IMR-90 (cell line): Measurements from ENCODE around the gene SCARF2. TPM values are rescaled to one million over a fixed set of nuclear protein-coding genes. Genes with fewer than 3 reads are reported as not detected.

ENCODE experiments used
- ATAC-seq: fragments of 200-7000 bp; cut with Tn5 transposase; 2 replicates; pipeline ENCODE4 v1.9.1; 2020; ENCODE audit warnings: low read depth, mild to moderate bottlenecking, moderate library complexity
- BruUV-seq: library from RNA; stranded (reverse); fragments of 400-500 nt; replicated peaks from 2 replicates; lab custom pipeline; 2021; lab: Mats Ljungman, UMichigan
- CTCF ChIA-PET: fragments of 300-600 bp; formaldehyde crosslinking; extraction: SDS; loops from one replicate; lab custom pipeline; 2021; ENCODE audit warnings: antibody characterized with exemption; lab: Yijun Ruan, JAX
- POLR2A ChIA-PET: fragments of 300-600 bp; sonication (Branson Sonifier 250); formaldehyde crosslinking; loops from one replicate; lab custom pipeline; 2022; ENCODE audit warnings: antibody characterized with exemption; ENCODE audit not compliant: unreplicated experiment; lab: Charles Lee
- DNase-seq: peaks from one replicate; pipeline ENCODE4 v3.0.0; 2013
- H2AFZ ChIP-seq: replicated peaks from 2 replicates; pipeline ENCODE3; 2013; ENCODE audit warnings: low read length, mild to moderate bottlenecking; ENCODE audit not compliant: poor library complexity
- H2AK5ac ChIP-seq: 2 replicates; pipeline ENCODE4 v1.6.1; 2013; ENCODE audit warnings: low read depth, low read length, inconsistent platforms
- H2AK9ac ChIP-seq: replicated peaks from 2 replicates; pipeline ENCODE3; 2013; ENCODE audit warnings: mild to moderate bottlenecking, low read depth, low read length, moderate library complexity; ENCODE audit not compliant: poor library complexity
- H2BK120ac ChIP-seq: 2 replicates; pipeline ENCODE4 v1.6.1; 2013; ENCODE audit warnings: low read depth, low read length, inconsistent platforms
- H2BK15ac ChIP-seq: 3 replicates; pipeline ENCODE4 v1.6.1; 2013; ENCODE audit warnings: low read depth, low read length, inconsistent platforms
- H2BK20ac ChIP-seq: 2 replicates; pipeline ENCODE4 v1.6.1; 2013; ENCODE audit warnings: low read depth, mild to moderate bottlenecking, inconsistent platforms, low read length, moderate library complexity
- H2BK5ac ChIP-seq: 2 replicates; pipeline ENCODE4 v1.6.1; 2013; ENCODE audit warnings: mild to moderate bottlenecking, low read depth, low read length, inconsistent platforms; ENCODE audit not compliant: poor library complexity, severe bottlenecking
- H3K14ac ChIP-seq: replicated peaks from 2 replicates; pipeline ENCODE4 v1.6.1; 2013; ENCODE audit warnings: low read depth, low read length, inconsistent platforms
- H3K18ac ChIP-seq: 2 replicates; pipeline ENCODE4 v1.6.1; 2013; ENCODE audit warnings: low read depth, low read length, control low read depth
- H3K23ac ChIP-seq: 2 replicates; pipeline ENCODE4 v1.6.1; 2013; ENCODE audit warnings: low read depth, low read length, inconsistent platforms
- H3K27ac ChIP-seq: 2 replicates; pipeline ENCODE4 v1.5.1; 2013; ENCODE audit warnings: mild to moderate bottlenecking, control low read depth, low read length; ENCODE audit not compliant: insufficient read depth
- H3K27me3 ChIP-seq: 2 replicates; pipeline ENCODE4 v1.6.1; 2013; ENCODE audit warnings: low read length; ENCODE audit not compliant: control insufficient read depth, insufficient read depth
- H3K36me3 ChIP-seq: 2 replicates; pipeline ENCODE4 v1.6.1; 2013; ENCODE audit warnings: low read length, mixed read lengths; ENCODE audit not compliant: control insufficient read depth, insufficient read depth
- H3K4ac ChIP-seq: 2 replicates; pipeline ENCODE4 v1.6.1; 2013; ENCODE audit warnings: low read depth, low read length, inconsistent platforms
- H3K4me1 ChIP-seq: 2 replicates; pipeline ENCODE4 v1.6.1; 2013; ENCODE audit warnings: low read length, mixed read lengths; ENCODE audit not compliant: control insufficient read depth, insufficient read depth
- H3K4me2 ChIP-seq: 2 replicates; pipeline ENCODE4 v1.6.1; 2013; ENCODE audit warnings: low read depth, mild to moderate bottlenecking, control low read depth, low read length, moderate library complexity
- H3K4me3 ChIP-seq: 2 replicates; pipeline ENCODE4 v1.5.1; 2013; ENCODE audit warnings: low read depth, mild to moderate bottlenecking, control low read depth, low read length, moderate library complexity; ENCODE audit not compliant: insufficient read depth
- H3K56ac ChIP-seq: 2 replicates; pipeline ENCODE4 v1.6.1; 2013; ENCODE audit warnings: low read length, inconsistent platforms; ENCODE audit not compliant: insufficient read depth; ENCODE audit errors: extremely low read depth
- H3K79me1 ChIP-seq, 2 experiments: 2 replicates each; pipeline ENCODE4 v1.6.1; 2013; ENCODE audit warnings: low read length in 2 of 2, inconsistent platforms in 1 of 2, low read depth in 1 of 2
- H3K9ac ChIP-seq: 2 replicates; pipeline ENCODE4 v1.6.1; 2013; ENCODE audit warnings: low read depth, low read length, control low read depth
- H3K9me1 ChIP-seq: 2 replicates; pipeline ENCODE4 v1.6.1; 2013; ENCODE audit warnings: low read length, inconsistent platforms; ENCODE audit not compliant: insufficient read depth
- H3K9me3 ChIP-seq: 2 replicates; pipeline ENCODE4 v1.6.1; 2013; ENCODE audit warnings: low read length; ENCODE audit not compliant: control insufficient read depth, insufficient read depth
- H4K20me1 ChIP-seq: 2 replicates; pipeline ENCODE4 v1.6.1; 2013; ENCODE audit warnings: low read length, inconsistent platforms; ENCODE audit not compliant: insufficient read depth
- H4K5ac ChIP-seq: 2 replicates; pipeline ENCODE4 v1.6.1; 2013; ENCODE audit warnings: mild to moderate bottlenecking, low read depth, low read length, control low read depth
- H4K8ac ChIP-seq, 2 experiments: 2 replicates each; pipeline ENCODE4 v1.6.1; 2013; ENCODE audit warnings: low read depth in 2 of 2, low read length in 2 of 2, control low read depth in 1 of 2, inconsistent platforms in 1 of 2
- H4K91ac ChIP-seq: 2 replicates; pipeline ENCODE4 v1.6.1; 2013; ENCODE audit warnings: low read depth, low read length, inconsistent platforms; ENCODE audit not compliant: insufficient read depth
- CEBPB ChIP-seq: IDR thresholded peaks from 2 replicates; pipeline ENCODE4 v1.6.1; 2012; ENCODE audit warnings: low read depth, low read length, improper control_type of control experiment
- MAFK ChIP-seq: IDR thresholded peaks from 2 replicates; pipeline ENCODE4 v1.6.1; 2012; ENCODE audit warnings: low read depth, low read length, improper control_type of control experiment
- MXI1 ChIP-seq: IDR thresholded peaks from 2 replicates; pipeline ENCODE4 v1.6.1; 2012; ENCODE audit warnings: low read depth, mild to moderate bottlenecking, low read length, moderate library complexity, borderline replicate concordance
- SMC3 ChIP-seq: fragments of 150-350 bp; IDR thresholded peaks from 2 replicates; pipeline ENCODE4 v1.6.1; 2016; ENCODE audit warnings: low read depth, mild to moderate bottlenecking, antibody characterized with exemption, low read length, moderate library complexity
- WGBS, 2 experiments: methylation state at CpG; one replicate each; pipeline versions ENCODE4 v1.1.5 to v1.1.7; 2013; ENCODE audit warnings: missing lambda C conversion rate in 2 of 2; ENCODE audit not compliant: insufficient read length in 1 of 2; ENCODE audit errors: extremely low coverage in 2 of 2; 5-methylcytosine and 5-hydroxymethylcytosine counted together
- dilution Hi-C: fragments of 300-500 bp; cut with HindIII; formaldehyde crosslinking; loops from one replicate; pipeline ENCODE4 v1.14.3; 2018; ENCODE audit warnings: low sequenced_read_pairs; ENCODE audit not compliant: unreplicated experiment
- in situ Hi-C: fragments of 300-500 bp; cut with MboI; formaldehyde crosslinking; loops from 3 replicates; pipeline ENCODE4 v1.14.3; 2019; ENCODE audit warnings: low sequenced_read_pairs, inconsistent platforms, mixed read lengths
- intact Hi-C: fragments of 100-400 bp; cut with micrococcal nuclease; formaldehyde crosslinking; loops from 2 replicates; pipeline ENCODE4 v1.10.0; 2022
- polyA plus RNA-seq, 3 experiments: library from polyadenylated mRNA; depleted of rRNA; stranded (reverse); fragments of >200 nt; gene quantifications; 2 replicates each; pipeline ENCODE4 v1.2.3, GENCODE V29; 2012; ENCODE audit warnings: low replicate concordance in 1 of 3
- total RNA-seq: library from RNA; depleted of rRNA; stranded (reverse); fragments of >200 nt; gene quantifications from 2 replicates; pipeline ENCODE4 v1.2.3, GENCODE V29; 2012

SCARF2 gene
- total and polyA plus RNA-seq, 2 of the 4 experiments (the other 2 are of a cell fraction): 3.4 to 37.0 TPM

DNA sequence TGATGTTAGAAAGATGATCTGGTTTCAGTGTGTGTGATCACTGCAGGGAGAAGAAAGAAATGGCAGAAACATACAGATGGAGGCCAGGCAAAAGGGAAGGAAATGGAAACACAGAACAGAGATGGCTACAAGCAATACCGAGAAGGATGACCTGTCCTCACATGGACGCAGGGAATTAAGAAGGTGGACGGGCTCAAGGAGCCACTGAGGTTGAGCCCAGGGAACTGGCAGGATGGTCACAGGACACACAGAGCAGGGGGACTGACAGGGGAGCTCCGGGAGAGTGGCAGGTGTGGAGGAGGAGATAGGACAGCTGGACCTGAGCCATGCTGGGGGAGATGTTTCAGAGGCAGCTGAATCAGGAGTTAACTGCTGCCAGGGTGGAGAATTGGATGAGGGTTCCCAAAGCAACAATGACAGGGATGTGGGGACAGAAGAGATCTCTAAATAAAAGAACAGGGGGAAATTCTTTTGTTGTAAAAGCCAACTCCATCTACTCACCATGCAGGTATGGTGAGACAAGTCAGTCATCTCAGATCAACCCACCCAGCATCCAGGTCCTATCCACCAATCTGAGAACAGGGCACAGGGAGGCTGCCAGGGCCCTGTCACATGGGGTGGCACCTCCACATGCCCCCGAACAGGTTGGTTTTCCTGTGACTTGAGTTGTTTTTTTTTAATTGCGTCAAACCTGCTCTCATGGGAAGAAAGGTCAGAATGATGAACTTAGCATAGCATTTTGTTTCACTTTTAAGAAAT lies 31.7 kb upstream of the SCARF2 start:
- Histone ChIP-seq H3K4me1 (no peaks in the 10 kb centered on the region), H3K4me3 (no peak overlapping the region), H3K18ac (no peak overlapping the region), H3K9me1 (peaks cover 16% of the 10 kb centered on the region), H3K4me2 (no peak overlapping the region), H2BK15ac (no peak overlapping the region), H3K79me1 (peaks cover 0 to 5% of the 10 kb centered on the region in 2 experiments; a peak in 1 of 4 replicates), H2AFZ (peak overlapping the region; percentile 52), H3K56ac (no peak overlapping the region), H4K5ac (no peak overlapping the region), H4K91ac (no peak overlapping the region), H3K27ac (no peak overlapping the region), H3K9ac (no peak overlapping the region), H2AK5ac (no peak overlapping the region), H3K36me3 (peaks cover 45% of the 10 kb centered on the region), H2BK20ac (no peak overlapping the region), H2AK9ac (no peak overlapping the region), H2BK5ac (no peak overlapping the region), H2BK120ac (no peak overlapping the region), H3K4ac (no peak overlapping the region), H3K27me3 (no peaks in the 10 kb centered on the region), H3K14ac (no peak overlapping the region), H4K8ac (no peak overlapping the region), H3K9me3 (no peaks in the 10 kb centered on the region), H4K20me1 (no peaks in the 10 kb centered on the region; the same call in 1 of the 2 replicates), H3K23ac (no peak overlapping the region)
- in situ Hi-C loops (loop anchor here (10.0 kb wide), 1 partner anchor 54 kb away; no protein-coding TSS in a partner anchor), intact Hi-C loops (no loop called here), dilution Hi-C loops (no loop called here)
- ChIA-PET POLR2A (no interaction called here), CTCF (interaction anchor here (1.2 kb wide), 1 partner anchor 13 kb away, joined by 3 read pairs; no protein-coding TSS in a partner anchor)
- no TSS peak for BruUV-seq
- ATAC-seq: no peak
- WGBS, 2 experiments: 96% methylated on average over 3 of the region's 6 CpGs; no CpG with 5 or more reads in 1 of the 2 experiments
- DNase-seq: no peak
- no peak for TF ChIP-seq MAFK
- no peak for TF ChIP-seq SMC3
- no peak for TF ChIP-seq MXI1
- TF ChIP-seq CEBPB: no peak
